GM21526 (cell line): ENCODE measurements around the gene IL27RA.

Source experiments
- ATAC-seq: cut with Tn5 transposase; IDR thresholded peaks from one replicate; pipeline ENCODE4 v1.9.1; 2021; ENCODE audit warnings: moderate library complexity; ENCODE audit not compliant: unreplicated experiment, low FRiP score

The IL27RA gene

DNA sequence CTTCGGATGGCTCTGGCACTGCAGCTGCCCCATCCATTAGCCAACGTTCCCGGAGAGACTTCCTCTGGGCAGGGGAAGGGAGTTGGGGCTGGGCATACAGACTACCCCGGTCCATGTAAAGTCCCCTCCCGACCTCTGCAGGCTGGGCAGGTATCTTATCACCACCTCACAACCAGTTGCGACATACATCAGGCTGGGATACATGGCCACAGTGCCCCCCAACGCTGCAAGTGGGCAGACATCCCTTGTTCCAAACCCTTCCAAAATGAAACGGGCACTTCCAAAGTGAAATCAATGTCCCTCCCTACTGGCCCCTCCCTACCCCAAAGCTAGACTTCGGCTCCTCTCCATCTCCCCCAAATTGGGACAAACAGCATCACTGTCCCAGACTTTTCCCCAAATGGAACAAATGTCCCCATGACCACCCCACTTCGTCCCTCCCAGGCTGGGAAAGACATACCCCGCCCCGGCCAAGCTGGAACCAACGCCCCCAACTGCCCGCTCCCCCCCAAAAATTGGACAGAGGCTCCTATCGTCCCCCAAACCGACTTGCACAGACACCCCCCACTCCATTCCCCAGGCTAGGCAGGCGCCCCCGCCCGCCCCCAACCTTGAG, 25.3 kb downstream of the IL27RA start:
- ATAC-seq: no peak

- no peak for ATAC-seq
These were observed 26.9 kb downstream of the IL27RA start for GRCh38 chr19:14058182-14059092.

DNA sequence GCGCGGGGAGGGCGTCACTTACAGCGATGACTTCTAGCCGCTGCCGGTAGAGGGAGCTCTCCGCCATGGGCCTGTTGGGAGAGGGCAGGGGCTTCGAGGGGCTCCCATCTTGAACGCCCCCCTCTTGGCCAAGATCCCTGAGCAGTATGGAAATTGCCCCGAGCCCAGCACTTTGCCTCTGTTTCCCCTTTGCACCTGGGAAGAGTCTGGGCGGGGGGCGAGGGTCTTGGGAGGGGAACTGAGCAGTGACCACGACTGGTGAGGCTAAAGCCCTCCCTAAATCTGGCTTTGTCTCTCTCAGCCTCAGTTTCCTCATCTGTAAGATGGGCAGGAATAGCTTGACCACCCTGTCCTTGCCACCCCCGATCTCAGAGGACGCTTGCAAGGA, 27.5 kb downstream of the IL27RA start:
- no peak for ATAC-seq

DNA sequence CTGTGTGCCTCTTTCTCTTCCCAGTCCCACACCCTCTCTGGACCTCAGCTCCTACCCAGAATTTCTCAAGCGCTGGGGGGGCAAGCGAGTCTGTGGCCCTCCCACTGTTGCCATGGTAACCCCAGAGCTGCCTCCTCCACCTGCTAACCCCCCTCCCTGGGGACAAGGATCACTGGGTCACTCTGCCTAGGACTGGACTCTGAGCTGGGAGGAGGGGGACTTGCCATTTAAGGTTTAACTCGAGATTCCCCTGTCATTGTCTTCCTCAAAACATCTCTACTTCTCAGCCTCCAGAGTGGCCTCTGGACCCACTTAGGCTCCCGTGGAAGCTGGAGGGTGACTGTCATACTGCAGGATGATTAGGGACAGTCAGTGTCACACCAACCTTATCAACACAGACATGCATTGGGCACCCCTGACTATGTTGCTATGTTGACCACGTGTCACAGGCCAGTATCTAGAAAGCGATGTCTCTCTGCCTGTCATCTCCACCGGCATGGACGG, 28.1 kb downstream of the IL27RA start:
- no peak for ATAC-seq

DNA sequence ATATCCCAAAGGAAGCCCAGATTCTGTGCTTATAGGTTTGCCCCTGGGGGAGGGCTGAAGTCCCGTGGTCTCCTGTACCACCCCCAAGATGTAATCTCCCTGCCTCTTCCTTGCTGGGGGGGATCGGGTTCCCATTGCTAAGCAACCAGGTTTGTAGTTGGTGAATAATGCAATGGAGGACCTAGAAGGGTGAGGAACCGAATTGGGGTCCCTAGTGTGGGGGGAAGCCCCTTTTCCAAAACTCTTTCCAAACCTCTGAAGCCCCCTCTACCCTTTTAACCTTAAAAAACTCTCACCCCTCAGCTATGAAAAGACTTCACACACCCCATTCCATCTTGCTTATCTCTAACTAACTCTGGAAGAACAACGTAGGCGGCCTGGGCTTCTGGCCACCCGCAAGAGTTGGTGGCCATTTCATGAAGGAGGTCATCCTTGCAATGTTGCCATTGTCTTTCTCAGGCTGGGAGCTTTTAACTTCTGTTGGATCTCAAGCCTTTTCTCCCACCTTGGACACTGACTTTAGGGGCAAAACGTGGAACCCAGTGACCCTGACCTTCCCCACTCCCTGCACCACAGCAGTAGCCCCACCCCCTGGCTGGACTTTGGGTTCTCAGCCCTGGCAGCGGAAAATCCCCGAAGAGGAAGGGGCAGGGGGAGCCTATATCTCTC, 29.7 kb downstream of the IL27RA start:
- ATAC-seq: no peak

DNA sequence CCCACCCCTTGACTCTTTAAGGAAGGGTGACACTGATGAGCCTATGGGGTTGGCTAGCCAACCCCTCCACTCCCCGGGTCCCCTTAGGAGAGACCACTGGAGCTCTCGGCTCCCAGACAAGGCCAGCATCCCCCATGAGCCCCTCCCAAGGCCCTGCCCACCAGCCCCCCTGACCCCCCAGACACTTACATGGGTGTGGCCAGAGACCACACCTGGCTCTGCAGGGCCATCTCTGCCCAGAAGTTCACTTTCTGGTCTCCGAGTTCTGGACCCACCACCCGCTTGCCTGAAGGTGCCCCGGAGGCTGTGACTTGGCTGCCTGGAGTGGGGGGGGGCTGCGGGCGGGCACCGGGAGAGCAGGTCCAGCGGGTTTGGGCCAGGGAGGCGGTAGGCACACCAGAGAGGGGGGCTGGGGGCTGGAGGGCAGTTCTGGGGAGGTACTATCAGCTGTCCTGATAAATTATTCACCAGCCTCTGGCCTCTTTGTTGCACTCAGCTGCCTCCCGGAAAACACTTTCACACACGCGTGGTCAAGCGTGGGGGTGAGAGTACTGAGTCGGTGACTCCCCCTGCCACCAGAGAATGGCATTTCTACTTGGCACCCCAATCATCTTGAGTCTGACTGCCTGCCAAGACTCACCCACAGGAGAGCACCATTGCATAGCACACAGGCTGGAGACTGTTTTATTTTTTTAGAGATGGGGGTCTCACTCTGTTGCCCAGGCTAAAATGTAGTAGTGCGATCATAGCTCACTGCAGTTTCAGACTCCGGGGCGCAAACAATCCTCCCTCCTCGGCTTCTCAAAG, 30.4 kb downstream of the IL27RA start, which contains the start of gene PALM3:
Gene PALM3 (minus strand): TSS at position 326 of the 807 bp plus-strand sequence. CDS start 96 bp downstream, at position 230.
- ATAC-seq: no peak

- no peak for ATAC-seq
These were observed 30.9 kb downstream of the IL27RA start for GRCh38 chr19:14062558-14062855.

- ATAC-seq: no peak
These were observed 31.5 kb downstream of the IL27RA start for GRCh38 chr19:14063105-14063504.

- no peak for ATAC-seq
These were observed 34.6 kb downstream of the IL27RA start for GRCh38 chr19:14066134-14066533.

DNA sequence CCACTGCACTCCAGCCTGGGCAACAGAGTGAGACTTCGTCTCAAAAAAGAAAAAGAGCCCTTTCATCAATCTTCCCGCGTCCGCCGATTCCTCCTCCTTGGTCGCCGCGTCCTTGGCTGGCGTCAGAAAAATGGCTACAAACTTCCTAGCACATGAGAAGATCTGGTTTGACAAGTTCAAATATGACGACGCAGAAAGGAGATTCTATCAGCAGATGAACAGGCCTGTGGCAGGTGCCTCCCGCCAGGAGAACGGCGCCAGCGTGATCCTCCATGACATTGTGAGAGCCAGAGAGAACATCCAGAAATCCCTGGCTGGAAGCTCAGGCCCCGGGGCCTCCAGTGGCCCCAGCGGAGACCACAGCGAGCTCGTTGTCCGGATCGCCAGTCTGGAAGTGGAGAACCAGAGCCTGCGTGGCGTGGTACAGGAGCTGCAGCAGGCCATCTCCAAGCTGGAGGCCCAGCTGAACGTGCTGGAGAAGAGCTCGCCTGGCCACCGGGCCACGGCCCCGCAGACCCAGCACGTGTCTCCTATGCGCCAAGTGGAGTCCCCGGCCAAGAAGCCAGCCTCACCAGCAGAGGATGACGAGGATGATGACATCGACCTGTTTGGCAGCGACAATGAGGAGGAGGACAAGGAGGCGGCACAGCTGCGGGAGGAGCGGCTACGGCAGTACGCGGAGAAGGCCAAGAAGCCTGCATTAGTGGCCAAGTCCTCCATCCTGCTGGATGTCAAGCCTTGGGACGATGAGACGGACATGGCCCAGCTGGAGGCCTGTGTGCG, 38.9 kb downstream of the IL27RA start:
- no peak for ATAC-seq

GRCh38 chr19:14072535-14073260, 41.1 kb downstream of the IL27RA start, which contains the start of gene MISP3:
MISP3 (plus strand) TSS chr19:14072786; CDS start chr19:14073310, 524 bp downstream.
- ATAC-seq: no peak

- peak; percentile 54 for ATAC-seq
These were observed 41.8 kb downstream of the IL27RA start for GRCh38 chr19:14073261-14073924.

GRCh38 chr19:14073925-14074838, 42.6 kb downstream of the IL27RA start:
- ATAC-seq: no peak

DNA sequence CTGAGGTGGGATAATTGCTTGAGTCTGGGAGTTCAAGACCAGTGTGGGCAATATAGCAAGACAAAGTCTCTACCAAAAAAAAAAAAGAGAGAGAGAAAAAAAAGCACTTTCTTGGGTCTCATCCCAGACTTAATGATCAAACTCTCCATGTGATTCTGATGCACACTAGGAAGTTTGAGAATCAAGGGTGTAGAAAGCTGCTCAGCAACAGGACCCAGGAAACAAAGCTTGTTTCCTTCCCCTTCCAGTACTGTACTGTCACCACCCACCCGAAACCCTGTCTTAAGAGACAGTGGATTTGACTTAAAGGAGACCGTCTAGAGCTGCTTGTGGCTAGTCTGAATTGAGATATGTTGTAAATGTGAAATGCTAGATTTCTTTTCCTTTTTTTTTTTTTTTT, 46.8 kb downstream of the IL27RA start:
- no peak for ATAC-seq

DNA sequence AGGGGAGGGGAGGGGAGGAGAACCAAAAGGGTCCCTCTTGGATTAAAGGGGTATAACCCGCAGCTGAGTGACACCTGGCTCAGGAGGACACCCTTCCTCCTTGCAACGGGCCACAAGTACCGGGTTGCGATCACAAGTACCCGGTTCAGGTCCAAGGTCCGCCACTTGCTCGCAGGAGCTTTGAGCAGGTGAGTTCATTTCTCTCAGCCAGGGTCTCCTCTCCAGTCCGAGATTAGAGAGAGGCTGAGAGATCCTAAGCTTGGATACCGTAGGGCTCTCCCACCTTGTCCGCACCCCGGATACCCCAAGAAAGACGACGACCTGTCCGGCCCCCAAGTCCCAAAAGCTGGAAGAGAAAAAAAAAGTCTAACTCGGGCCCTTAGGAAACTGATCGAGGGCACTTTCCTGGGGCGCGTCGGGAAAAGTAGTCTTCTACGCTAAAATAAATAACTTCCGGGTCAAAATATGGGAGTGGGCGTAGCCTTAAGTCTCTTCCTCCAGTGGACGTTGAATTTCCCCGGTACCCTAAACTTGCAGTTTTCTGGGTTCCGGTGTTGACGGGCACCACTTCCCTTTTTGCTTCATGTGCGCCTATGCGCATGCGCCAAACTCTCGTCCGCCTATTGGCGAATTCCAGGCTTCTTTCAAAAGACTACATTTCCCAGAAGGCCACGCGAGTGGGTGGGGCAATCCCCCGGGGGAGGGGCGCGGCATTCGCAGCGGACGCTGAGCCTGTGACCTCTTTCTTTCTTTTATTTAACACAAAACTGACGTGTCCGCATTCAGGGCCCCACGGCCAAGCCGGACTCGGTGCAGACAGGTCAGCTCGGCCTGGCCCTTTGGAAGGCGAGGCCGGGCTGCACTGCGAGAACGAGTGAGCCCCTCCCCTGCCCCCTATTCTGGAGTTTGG, 49.6 kb downstream of the IL27RA start:
- peak; percentile 59 for ATAC-seq
